Right lobe of liver (tissue), 4 donors: Measurements from ENCODE around the gene PSMB9.

Experiments used
- POLR2A ChIP-seq: fragments of 450-650 bp; IDR thresholded peaks from one replicate; pipeline ENCODE4 v1.6.1; 2017; ENCODE audit warnings: antibody characterized with exemption, mild to moderate bottlenecking
- TF ChIP-seq, protein P1 (sequence below), 4 donors: fragments of 200-600 bp in 3 of 4; fragments of 450-650 bp in 1 of 4; IDR thresholded peaks; one replicate each; pipeline versions ENCODE4 v1.5.1 to v1.8.0; 2016 to 2022; ENCODE audit warnings: antibody characterized with exemption in 4 of 4, mild to moderate bottlenecking in 2 of 4
- donor health status: DM: no; HTN: no; CAD: no.
- donor health status: DM: no; HTN: no; CAD: no.
- donor health status: DM: no; HTN: yes; CAD: no.

DNA sequence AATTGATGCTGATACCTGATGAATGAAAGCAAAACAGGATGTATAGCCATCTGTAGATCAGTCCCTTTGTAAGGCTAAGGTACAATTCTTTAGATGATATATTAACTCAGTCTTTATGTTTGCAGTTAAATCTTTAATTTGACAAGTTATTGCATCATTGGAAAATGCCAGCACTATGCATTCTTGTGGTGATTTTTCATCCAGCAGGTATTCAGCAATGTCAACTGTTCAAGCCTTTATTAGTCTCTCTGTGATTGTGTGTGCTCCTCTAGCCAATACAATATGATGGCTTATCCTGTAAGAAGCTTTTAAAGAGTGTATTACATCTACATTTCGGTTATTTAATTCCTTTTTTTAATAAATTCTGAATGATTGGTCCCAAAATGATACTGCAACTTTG is 52.5 kb downstream of the PSMB9 start:
- no peak for TF ChIP-seq POLR2A
- TF ChIP-seq, protein P1, sequence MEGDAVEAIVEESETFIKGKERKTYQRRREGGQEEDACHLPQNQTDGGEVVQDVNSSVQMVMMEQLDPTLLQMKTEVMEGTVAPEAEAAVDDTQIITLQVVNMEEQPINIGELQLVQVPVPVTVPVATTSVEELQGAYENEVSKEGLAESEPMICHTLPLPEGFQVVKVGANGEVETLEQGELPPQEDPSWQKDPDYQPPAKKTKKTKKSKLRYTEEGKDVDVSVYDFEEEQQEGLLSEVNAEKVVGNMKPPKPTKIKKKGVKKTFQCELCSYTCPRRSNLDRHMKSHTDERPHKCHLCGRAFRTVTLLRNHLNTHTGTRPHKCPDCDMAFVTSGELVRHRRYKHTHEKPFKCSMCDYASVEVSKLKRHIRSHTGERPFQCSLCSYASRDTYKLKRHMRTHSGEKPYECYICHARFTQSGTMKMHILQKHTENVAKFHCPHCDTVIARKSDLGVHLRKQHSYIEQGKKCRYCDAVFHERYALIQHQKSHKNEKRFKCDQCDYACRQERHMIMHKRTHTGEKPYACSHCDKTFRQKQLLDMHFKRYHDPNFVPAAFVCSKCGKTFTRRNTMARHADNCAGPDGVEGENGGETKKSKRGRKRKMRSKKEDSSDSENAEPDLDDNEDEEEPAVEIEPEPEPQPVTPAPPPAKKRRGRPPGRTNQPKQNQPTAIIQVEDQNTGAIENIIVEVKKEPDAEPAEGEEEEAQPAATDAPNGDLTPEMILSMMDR (IDR thresholded peaks at IDR 0.05): no peak
